SU-DHL-6 (cell line): ENCODE data around the gene MPHOSPH9.

ENCODE experiments used
- H2AFZ ChIP-seq: fragments of 200-600 bp; sonication (generic); 2 replicates; pipeline ENCODE4 v1.6.1; 2014; ENCODE audit warnings: low read depth, mild to moderate bottlenecking, moderate library complexity, mixed read lengths, antibody characterized with exemption, low read length; ENCODE audit not compliant: severe bottlenecking
- H3F3A ChIP-seq: fragments of 200-600 bp; shearing (Covaris generic); 2 replicates; pipeline ENCODE4 v1.6.0; 2016; ENCODE audit warnings: antibody characterized with exemption, mild to moderate bottlenecking; ENCODE audit not compliant: insufficient read depth
- H3K27ac ChIP-seq: fragments of 200-600 bp; sonication (generic); 2 replicates; pipeline ENCODE4 v1.5.1; 2016; ENCODE audit warnings: low read depth, mild to moderate bottlenecking, low read length, moderate library complexity, mixed read lengths
- H3K27me3 ChIP-seq: fragments of 200-600 bp; sonication (generic), shearing (Covaris generic); 2 replicates; pipeline ENCODE4 v1.6.0; 2014; ENCODE audit warnings: mild to moderate bottlenecking, low read length
- H3K36me3 ChIP-seq: fragments of 200-600 bp; sonication (generic); 2 replicates; pipeline ENCODE4 v1.6.1; 2014; ENCODE audit warnings: mild to moderate bottlenecking, low read length, mixed read lengths
- H3K4me2 ChIP-seq: fragments of 300-600, 200-600 bp; shearing (Covaris generic), sonication (generic); 2 replicates; pipeline ENCODE4 v1.6.0; 2014; ENCODE audit warnings: low read length, low read depth, mild to moderate bottlenecking; ENCODE audit not compliant: poor library complexity, severe bottlenecking
- H3K4me3 ChIP-seq: fragments of 200-600 bp; sonication (generic); 2 replicates; pipeline ENCODE4 v1.5.1; 2014; ENCODE audit warnings: antibody characterized with exemption, low read length, mild to moderate bottlenecking, mixed read lengths; ENCODE audit not compliant: insufficient read depth, poor library complexity, severe bottlenecking
- H3K79me2 ChIP-seq: fragments of 200-600 bp; sonication (generic); 2 replicates; pipeline ENCODE4 v1.6.1; 2014; ENCODE audit warnings: mild to moderate bottlenecking, low read length, moderate library complexity; ENCODE audit not compliant: insufficient read depth
- H3K9ac ChIP-seq: fragments of 200-600 bp; sonication (generic); 2 replicates; pipeline ENCODE4 v1.7.0; 2014; ENCODE audit warnings: mild to moderate bottlenecking, low read length
- H3K9me2 ChIP-seq: fragments of 200-600 bp; sonication (generic); replicated peaks from 2 replicates; pipeline ENCODE4 v1.6.1; 2014; ENCODE audit warnings: low read length; ENCODE audit not compliant: insufficient read depth
- H3K9me3 ChIP-seq: fragments of 200-600 bp; sonication (generic); 2 replicates; pipeline ENCODE4 v1.6.1; 2014; ENCODE audit warnings: low read length, mixed read lengths; ENCODE audit not compliant: insufficient read depth
- H4K20me1 ChIP-seq: fragments of 200-600 bp; sonication (generic); 2 replicates; pipeline ENCODE4 v1.6.1; 2014; ENCODE audit warnings: low read depth, mild to moderate bottlenecking, antibody characterized with exemption, low read length, moderate library complexity, mixed read lengths
- EZH2phosphoT487 ChIP-seq: fragments of 200-600 bp; sonication (generic), shearing (Covaris generic); conservative IDR thresholded peaks from 2 replicates; pipeline ENCODE4 v1.6.1; 2018; ENCODE audit warnings: mild to moderate bottlenecking, antibody characterized with exemption, low read length, moderate library complexity, mixed read lengths
- TF ChIP-seq, protein P1 (sequence below): fragments of 200-600 bp; sonication (generic); IDR thresholded peaks from one replicate; pipeline ENCODE4 v1.5.1; 2017; ENCODE audit warnings: antibody characterized with exemption, mild to moderate bottlenecking, low read length, moderate library complexity; ENCODE audit not compliant: insufficient read depth, poor library complexity, severe bottlenecking

The MPHOSPH9 gene

DNA sequence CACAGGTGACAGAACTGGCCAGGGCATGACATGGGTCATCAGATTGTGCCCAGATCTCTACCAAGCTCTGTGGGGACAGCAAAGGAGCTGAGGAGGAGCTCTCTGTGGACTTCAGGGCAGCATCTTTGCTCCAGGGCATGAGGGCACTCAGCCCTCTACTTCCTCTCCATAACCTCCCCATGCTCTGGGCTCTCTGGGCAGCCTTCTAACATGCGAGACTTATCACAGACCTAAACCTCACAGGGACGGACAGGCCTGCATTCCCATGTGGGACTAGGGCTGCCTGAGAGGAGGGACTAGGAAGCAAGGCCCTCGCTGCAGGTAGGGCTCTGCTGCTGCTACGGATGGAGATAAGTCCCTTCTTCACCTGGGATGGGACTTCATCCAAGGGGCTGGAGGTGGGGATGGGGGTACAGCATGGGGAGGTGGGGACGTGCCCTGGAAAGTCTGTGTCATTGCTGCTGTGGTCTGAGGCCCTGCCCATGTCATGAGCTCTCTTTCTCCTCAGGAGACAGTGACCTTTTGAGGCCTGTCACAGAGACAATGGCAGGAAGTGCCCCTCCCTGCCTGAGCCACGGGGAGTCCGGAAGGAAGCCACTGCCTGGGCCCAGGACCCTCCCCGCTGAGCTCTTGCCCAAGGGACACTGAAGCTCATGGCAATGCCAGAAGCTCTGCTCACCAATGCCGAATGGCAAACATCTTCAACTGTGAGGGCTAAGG is 126.1 kb downstream of the MPHOSPH9 start:
- Histone ChIP-seq H2AFZ (no peak overlapping the region), H3K4me3 (no peak overlapping the region), H3K9me3 (no peaks in the 10 kb centered on the region), H3K36me3 (no peaks in the 10 kb centered on the region), H4K20me1 (no peaks in the 10 kb centered on the region), H3K9me2 (no peaks in the 10 kb centered on the region), H3K27ac (no peak overlapping the region), H3K27me3 (no peaks in the 10 kb centered on the region), H3F3A (no peaks in the 10 kb centered on the region), H3K79me2 (no peaks in the 10 kb centered on the region), H3K9ac (no peak overlapping the region), H3K4me2 (no peak overlapping the region)
- TF ChIP-seq EZH2phosphoT487, result no peak
- TF ChIP-seq, protein P1, sequence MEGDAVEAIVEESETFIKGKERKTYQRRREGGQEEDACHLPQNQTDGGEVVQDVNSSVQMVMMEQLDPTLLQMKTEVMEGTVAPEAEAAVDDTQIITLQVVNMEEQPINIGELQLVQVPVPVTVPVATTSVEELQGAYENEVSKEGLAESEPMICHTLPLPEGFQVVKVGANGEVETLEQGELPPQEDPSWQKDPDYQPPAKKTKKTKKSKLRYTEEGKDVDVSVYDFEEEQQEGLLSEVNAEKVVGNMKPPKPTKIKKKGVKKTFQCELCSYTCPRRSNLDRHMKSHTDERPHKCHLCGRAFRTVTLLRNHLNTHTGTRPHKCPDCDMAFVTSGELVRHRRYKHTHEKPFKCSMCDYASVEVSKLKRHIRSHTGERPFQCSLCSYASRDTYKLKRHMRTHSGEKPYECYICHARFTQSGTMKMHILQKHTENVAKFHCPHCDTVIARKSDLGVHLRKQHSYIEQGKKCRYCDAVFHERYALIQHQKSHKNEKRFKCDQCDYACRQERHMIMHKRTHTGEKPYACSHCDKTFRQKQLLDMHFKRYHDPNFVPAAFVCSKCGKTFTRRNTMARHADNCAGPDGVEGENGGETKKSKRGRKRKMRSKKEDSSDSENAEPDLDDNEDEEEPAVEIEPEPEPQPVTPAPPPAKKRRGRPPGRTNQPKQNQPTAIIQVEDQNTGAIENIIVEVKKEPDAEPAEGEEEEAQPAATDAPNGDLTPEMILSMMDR, result no peak

DNA sequence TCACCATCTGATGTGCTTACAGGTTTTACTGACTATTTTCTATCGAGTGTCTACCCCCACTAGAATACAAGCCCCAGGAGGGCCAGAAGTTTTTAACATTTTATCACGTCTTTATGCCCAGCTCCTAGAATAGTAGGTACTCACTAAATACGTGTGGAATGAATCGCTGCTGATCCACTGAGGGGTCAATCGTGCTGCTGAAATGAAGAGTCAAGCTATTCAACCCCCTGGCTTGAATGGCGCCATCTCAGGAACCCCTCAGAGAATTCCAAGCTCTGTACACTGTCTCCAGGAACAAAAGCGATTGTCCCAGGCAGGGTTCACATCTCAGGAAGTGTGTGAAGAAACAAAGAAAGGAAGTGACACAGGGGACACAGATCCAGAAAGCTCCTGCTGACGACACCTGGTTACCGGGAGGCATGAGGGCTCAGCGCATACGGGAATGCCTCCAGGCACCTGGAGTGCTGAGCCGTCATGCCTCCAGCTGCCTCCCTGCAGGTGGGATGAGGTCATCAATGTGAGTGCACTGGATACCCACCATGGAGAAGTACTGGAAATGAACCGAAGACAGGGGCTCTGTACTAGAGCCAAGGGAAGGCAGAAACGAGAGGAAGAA is 127.6 kb downstream of the MPHOSPH9 start:
- no peak overlapping the region for H2AFZ ChIP-seq
- no peaks in the 10 kb centered on the region for H3F3A ChIP-seq
- no peaks in the 10 kb centered on the region for H3K36me3 ChIP-seq
- H3K4me3 ChIP-seq, result no peak overlapping the region
- H3K9ac ChIP-seq, result no peak overlapping the region
- H3K27ac ChIP-seq, result no peak overlapping the region
- TF ChIP-seq, protein P1, result no peak
- no peak for TF ChIP-seq EZH2phosphoT487
- no peaks in the 10 kb centered on the region for H4K20me1 ChIP-seq
- no peaks in the 10 kb centered on the region for H3K9me2 ChIP-seq
- H3K9me3 ChIP-seq, result no peaks in the 10 kb centered on the region
- H3K27me3 ChIP-seq, result no peaks in the 10 kb centered on the region
- H3K4me2 ChIP-seq, result no peak overlapping the region
- H3K79me2 ChIP-seq, result no peaks in the 10 kb centered on the region

DNA sequence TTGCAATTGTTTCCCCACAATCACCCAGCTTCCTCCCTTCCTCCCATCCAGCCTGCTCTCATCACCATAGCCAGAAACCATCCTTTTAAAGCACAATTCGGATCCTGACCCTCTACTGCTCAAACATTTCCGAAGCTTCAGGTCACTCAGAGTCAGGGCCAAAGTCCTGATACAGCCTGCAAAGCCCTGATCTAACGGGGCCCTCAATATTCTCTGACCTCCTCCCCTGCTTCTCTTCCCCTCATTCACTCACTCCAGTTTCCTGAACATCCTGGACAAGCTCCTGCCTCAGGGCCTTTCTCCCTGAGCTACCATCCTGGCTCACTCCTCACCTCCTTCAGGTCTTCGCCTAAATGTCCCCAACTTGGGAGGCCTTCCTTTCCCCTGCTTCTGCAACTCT is 128.1 kb downstream of the MPHOSPH9 start:
- Histone ChIP-seq H3F3A (no peaks in the 10 kb centered on the region), H3K36me3 (no peaks in the 10 kb centered on the region), H3K4me3 (no peak overlapping the region), H2AFZ (no peak overlapping the region), H3K9ac (no peak overlapping the region), H3K79me2 (no peaks in the 10 kb centered on the region), H3K27me3 (no peaks in the 10 kb centered on the region), H3K9me2 (no peaks in the 10 kb centered on the region), H3K4me2 (no peak overlapping the region), H3K9me3 (no peaks in the 10 kb centered on the region), H3K27ac (no peak overlapping the region), H4K20me1 (no peaks in the 10 kb centered on the region)
- no peak for TF ChIP-seq EZH2phosphoT487
- TF ChIP-seq, protein P1, result no peak
